Stimulated activated CD4-positive, alpha-beta T cell treated with anti-CD3 and anti-CD28 coated beads, Interleukin-1b, Interleukin-23, amount 100 ng/mL, for 24 hours (primary cell): ENCODE measurements around the gene SPATC1L.

Source experiments
- DNase-seq, 4 experiments: peaks; one replicate each; pipeline ENCODE4 v3.0.0-alpha.2; 2020; ENCODE audit warnings: low read depth in 4 of 4, low spot score in 1 of 4

Gene SPATC1L

DNA sequence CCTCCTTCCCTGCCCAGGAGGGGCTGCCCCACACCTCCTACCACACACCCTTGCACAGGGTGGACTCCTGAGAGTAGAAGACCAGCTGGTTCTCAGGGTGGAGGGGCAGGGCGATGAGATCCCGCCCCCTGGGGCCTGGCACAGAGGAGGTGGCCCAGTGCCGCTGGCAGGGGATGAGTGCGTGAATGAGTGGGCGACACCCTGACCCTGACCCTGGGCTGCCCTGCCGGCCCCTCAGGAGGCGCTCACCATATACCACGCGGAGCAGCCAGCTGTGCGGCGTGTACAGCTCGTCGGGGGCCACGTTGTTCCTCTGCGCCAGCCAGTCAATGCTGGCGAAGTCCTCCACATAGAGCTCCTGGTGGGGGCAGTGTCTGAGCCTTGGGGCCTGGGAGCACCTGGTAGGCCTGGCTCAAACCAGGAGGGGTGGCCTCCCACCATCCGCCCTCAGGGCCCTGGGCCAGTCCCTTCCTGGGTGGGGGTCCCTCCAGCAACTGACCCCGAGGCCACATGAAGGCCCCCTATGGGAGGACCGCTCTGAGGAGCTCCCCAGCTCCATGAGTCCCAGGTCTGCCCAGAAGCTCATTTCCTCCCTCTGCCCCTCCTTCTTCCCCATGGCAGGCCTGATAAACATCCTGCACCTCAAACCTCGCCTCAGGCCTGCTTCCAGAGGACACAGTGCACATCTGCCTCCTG, 31.3 kb upstream of the SPATC1L start:
- DNase-seq = no peak

GRCh38 chr21:46214478-46215340, 30.4 kb upstream of the SPATC1L start:
- no peak for DNase-seq

DNA sequence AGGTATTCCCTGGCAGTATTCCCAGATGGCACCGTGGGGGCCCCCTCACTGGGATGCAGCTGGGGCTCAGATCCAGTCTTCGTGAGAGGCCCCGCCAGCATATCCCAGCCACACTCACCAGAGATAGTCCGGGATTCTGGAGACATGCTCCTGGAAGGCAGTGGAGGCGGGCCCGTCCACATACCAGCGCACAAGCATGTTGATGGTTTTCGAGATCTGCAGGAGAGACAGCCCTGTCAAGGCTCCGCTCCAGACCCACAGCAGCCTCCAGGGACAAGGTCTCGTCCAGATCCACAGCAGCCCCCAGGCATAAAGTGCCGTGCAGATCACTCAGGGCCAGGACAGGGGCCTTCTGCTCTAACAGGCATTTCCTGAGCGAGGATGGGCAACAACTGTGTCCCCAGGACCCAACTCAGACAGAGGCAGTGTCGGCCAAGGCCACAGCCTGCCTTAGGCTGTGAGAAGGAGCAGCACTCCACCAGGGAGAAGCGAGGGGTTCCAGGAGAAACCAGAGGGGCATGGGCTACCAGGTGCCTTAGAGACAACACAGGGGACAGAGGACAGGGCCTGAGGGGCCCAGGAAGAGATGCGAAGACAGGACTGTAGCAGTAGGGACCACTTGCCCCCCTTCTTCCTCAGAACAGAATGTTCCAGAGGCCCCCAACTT, 29.5 kb upstream of the SPATC1L start:
- no peak for DNase-seq

DNA sequence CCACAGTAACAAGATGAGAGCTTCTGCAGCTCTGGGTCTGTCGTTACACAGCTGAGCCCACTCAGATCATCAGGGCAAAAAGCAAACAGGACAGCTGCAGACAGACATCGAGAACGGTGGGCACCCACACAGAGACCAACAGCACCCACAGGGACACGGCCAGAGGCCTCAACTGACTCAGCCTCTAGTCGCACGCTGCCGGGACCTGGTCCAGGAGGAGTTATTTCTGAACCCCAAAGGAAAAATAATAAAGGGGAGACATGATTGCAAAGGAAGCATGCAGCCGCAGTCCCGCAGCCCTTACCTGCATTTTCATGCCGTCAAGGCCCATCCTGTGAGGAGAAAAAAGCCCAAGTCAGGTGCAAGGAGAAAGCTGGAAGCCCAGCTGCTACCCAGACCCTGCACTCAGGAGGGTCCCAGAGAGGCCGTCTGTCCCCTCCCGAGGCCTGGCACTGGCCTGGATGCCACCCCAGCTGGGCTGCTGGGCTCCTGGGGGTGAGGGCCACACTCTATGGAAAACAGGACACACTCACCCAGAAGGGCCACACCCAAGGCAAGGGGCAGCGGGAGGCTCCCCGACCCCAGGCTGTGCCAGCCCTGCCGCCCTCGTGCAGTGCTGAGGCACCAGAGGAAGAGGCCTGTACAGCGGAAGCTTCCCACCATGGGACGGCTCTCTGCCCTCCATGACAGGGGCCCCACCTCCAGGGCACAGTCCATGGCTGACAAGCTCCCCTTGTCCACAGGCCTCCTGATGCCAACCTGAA, 28.6 kb upstream of the SPATC1L start:
- DNase-seq = no peak

DNA sequence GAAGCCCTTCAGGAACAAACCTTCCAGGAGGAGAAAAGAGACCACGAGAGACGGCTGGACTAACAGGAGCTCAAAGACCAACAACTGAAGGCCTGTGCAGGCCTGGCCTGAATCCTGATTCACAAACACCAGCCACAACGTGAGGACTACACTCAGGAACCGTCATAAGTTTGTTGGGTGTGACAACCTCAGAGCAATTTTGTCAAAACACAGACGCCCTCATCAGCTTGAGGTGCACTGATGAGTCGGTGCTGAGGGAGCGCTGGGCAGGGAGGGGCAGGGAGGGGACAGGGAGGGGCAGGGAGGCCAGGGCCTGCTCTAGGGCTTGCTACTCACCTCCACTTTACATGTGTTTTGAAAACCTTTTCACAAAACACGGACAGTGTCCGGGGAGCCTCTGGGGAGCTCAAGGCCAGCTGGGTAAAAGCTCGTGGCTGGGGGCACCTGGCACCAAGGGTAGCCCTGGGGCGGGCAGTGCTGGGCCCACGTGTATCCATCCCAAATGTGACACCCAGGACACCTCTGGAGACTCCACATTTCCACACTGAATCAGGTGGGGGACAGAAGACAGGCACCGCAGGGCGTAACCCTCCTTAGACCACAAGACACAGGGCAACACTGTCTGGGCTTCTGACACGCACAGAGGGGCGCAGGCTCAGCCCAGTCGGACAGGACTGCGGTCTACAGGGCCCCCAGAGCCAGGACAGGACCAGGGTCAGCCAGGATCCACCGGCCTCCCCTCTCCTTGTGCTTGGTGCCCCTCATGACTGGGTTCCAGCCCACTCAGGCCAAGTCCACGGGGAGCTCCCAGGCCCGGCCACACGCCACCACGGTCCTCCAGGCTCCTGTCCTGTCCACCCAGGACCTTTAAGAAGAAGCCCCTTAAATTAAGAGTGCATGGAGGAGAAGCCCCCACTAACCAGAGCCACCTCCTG, 27.8 kb upstream of the SPATC1L start:
- DNase-seq = no peak

DNA sequence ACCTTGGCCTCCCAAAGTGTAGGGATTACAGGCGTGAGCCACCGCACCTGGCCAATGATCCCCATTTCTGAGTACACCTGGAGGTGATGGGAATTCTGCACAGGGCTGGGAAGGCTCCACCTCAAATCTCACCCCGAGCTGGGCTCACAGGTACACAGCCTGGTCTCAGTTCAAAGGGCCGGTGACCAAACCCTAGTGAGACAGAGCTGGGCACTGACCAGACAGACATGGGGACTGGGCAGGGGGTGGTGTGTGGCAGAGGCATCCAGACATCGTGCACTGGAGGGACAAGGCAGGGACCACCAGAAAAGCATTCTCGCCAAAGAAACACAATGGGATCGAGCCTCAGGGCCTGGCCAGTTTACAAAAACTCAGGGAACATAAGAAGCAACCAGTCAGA, 27.1 kb upstream of the SPATC1L start:
- no peak for DNase-seq

- DNase-seq = no peak
These were observed 26.3 kb upstream of the SPATC1L start for GRCh38 chr21:46210378-46211136.

DNA sequence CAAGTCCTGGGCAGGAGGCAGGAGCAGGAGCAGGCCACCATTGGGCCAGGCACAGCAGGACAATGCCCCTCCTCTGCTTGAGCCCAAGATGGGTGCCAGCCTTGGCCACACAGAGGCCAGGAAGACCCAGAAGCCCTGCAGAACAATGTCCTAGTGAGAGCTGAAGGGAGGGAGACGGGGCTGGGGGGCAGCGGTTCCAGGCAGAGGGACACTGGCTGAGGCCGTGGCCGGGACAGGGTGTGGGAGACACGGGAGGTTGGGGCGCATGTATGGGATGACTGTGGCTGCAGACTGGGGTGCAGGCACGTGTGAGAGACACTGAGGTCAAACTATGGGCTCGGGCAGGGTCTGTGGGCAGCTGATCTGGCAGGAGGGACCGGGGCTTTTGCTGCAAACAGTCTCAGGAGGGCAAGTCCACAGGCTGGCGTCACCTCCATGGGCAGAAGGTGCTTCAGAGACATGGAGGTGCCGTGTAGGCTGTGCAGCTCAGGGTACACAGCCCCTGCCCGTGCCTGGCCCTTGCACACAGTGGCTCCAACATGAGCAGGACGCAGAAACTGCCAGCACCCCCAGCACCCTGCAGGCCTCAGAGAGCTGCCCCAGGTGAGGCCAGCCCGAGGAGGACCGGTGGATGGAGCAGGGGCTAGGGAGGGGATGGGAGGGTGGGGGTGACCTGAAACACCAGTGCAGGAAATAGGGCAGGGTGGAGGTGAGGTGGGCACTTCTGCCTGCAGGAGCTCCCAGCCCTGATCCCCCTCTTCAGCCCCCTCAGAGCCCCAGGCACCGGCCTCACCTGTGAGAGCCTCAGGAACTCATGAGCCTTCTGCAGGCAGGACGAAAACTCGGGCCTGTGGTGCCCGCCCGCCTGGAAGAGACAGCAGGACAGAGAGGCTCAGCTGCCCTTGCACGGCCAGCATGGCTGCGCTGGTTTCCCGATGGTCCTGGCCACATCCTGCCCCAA, 24.8 kb upstream of the SPATC1L start:
- DNase-seq = no peak

DNA sequence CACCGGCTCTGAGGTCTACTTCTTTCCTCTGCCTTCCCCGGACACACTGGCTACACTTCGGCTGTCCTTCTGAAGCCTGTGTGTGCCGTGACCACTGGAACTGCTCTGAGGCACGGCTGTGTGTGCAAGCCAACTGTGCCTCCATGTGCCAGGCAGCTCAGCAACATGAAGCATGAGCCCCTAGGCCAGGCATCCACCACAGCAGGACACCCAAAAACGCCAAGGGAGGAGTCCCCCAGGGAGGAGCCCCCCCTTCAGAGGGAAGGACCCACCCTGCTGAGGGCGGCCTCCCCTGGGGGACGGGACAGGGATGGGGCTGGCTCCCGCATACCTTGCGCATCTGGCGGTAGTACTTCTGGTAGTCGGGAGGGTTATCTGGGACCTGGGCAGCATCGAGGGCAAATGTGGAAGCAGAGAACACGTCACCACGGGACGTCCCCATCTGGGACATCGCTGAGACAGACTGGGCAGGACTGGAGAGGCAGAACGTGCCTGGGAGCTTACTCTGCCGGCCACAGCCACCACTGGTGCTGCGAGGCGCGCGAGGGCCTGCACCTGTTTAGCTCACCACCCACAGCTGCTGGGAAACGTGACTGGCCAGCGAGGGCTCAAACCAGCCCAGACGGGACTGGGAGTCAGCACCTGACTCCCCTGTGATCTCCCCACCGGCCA, 23.8 kb upstream of the SPATC1L start:
- DNase-seq = no peak

- DNase-seq = no peak
These were observed 23.0 kb upstream of the SPATC1L start for GRCh38 chr21:46207006-46207919.

DNA sequence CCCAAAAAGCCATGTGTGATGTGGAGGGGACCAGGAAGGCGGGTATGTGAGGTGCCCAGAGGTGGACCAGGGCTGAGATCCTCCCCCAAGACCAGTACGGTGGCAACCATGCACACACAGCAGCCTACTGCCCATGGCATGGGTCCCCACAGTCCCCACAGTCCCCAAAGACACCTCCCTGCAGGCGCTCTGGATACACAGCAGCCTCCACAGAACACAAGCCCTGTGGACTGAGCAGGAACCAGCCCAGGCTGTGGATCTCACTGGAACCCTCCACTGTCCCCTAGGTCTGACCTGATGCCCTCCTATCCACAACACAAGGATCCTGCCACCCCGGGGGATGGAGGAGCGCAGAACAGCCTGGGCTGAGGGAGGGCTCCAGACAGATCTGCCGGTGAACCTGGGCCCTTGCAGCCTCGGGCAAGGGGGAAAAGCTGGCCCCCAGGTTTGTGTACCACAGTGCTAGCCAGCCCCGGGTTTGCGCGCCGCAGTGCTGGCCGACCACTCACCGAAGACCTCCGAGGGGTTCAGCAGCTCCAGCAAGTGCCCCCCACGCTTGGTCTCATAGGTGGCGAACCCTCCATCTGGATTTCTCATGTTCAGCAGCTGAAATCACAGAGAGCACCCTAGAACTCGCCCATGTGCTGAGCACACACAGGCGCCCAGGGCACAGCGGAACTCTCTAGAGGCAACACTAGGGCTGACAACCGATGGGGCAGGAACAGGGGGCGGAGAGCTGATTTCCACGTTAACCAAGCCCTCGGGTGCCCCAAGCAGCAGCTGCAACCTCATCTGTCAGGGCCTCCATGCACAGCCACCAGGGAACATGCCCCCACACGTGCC, 22.1 kb upstream of the SPATC1L start:
- no peak for DNase-seq

- DNase-seq = no peak
These were observed 21.5 kb upstream of the SPATC1L start for GRCh38 chr21:46205766-46206162.

DNA sequence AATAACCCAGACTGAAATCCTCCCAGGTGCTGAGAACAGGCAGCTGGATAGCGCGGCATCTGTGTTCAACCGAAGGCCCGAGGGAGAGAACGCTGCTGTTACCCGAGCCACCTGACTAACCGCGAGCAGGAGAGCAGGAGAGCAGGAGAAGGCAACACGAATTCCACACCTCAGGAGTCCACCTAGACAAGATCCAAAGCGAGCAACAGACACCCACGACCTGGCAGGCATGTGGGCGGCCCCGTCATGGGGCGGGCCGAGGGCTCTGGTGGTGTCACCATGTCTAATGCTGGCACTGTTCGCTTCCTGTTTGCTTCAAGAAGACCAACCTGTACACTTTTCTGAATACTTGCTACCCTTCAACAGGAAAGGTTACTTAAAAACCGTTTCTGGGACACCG, 20.9 kb upstream of the SPATC1L start:
- no peak for DNase-seq

GRCh38 chr21:46203203-46203600, 18.9 kb upstream of the SPATC1L start:
- DNase-seq = no peak

GRCh38 chr21:46202592-46203202, 18.4 kb upstream of the SPATC1L start:
- no peak for DNase-seq
